ENCODE results near the gene SHH. TPM values are rescaled to one million over a fixed set of nuclear protein-coding genes. Genes with fewer than 3 reads are reported as not detected.

The SHH gene
- total and polyA plus RNA-seq, 12 donors, result not detected

GRCh38 chr7:155825336-155825735, 13.1 kb upstream of the SHH start:
- Histone ChIP-seq H3K36me3 (no peaks in the 10 kb centered on the region), H3K4me1 (no peaks in the 10 kb centered on the region), H3K27ac (no peak overlapping the region), H3K27me3 (peaks cover 0 to 61% (median 45%) of the 10 kb centered on the region in 7 donors), H3K9me3 (no peaks in the 10 kb centered on the region), H3K4me3 (no peak overlapping the region)
- intact Hi-C loops (cut with DNase I), result no loop called here
- no peak for TF ChIP-seq CTCF (IDR thresholded peaks at IDR 0.05)
- 35 to 52% methylated on average over 3 of the region's 3 CpGs for WGBS, 2 donors
- DNase-seq (no peak), ATAC-seq (no peak)

- no peak overlapping the region for H3K4me3 ChIP-seq
- no peaks in the 10 kb centered on the region for H3K9me3 ChIP-seq
- no peak for DNase-seq
- no peak for ATAC-seq
- 82 to 88% methylated on average over 17 of the region's 17 CpGs for WGBS, 2 donors
- no peak overlapping the region for H3K27ac ChIP-seq
- H3K36me3 ChIP-seq, result no peaks in the 10 kb centered on the region
- no peak for TF ChIP-seq CTCF (IDR thresholded peaks at IDR 0.05)
- intact Hi-C loops (cut with DNase I), result loop anchor here in 1 of 10 donors (5.0 kb wide), 1 partner anchor 648 kb away; no protein-coding TSS in a partner anchor
- no peaks in the 10 kb centered on the region for H3K4me1 ChIP-seq
- H3K27me3 ChIP-seq, result peaks cover 0 to 65% (median 47%) of the 10 kb centered on the region in 7 donors
Measured at GRCh38 chr7:155824227-155824886, 12.1 kb upstream of the SHH start.

GRCh38 chr7:155821851-155822250, 9.6 kb upstream of the SHH start:
- Histone ChIP-seq H3K36me3 (no peaks in the 10 kb centered on the region), H3K27ac (no peak overlapping the region), H3K4me3 (no peak overlapping the region), H3K9me3 (no peaks in the 10 kb centered on the region), H3K4me1 (no peaks in the 10 kb centered on the region), H3K27me3 (peaks cover 0 to 70% (median 52%) of the 10 kb centered on the region in 7 donors)
- intact Hi-C loops (cut with DNase I), result loop anchor here in 1 of 10 donors (5.0 kb wide), 1 partner anchor 650 kb away; no protein-coding TSS in a partner anchor
- ATAC-seq, result no peak
- 74 to 79% methylated on average over 11 of the region's 11 CpGs for WGBS, 2 donors
- no peak for TF ChIP-seq CTCF (IDR thresholded peaks at IDR 0.05)
- no peak for DNase-seq

- TF ChIP-seq CTCF (IDR thresholded peaks at IDR 0.05), result no peak
- DNase-seq (no peak), ATAC-seq (no peak)
- Histone ChIP-seq H3K27me3 (peaks cover 0 to 76% (median 60%) of the 10 kb centered on the region in 7 donors), H3K4me1 (no peaks in the 10 kb centered on the region), H3K9me3 (no peaks in the 10 kb centered on the region), H3K27ac (no peak overlapping the region), H3K36me3 (no peaks in the 10 kb centered on the region), H3K4me3 (no peak overlapping the region)
- WGBS, 2 donors, result 80 to 84% methylated on average over 13 of the region's 13 CpGs
- intact Hi-C loops (cut with DNase I), result loop anchor here in 1 of 10 donors (5.0 kb wide), 1 partner anchor 652 kb away; no protein-coding TSS in a partner anchor
Measured at GRCh38 chr7:155820788-155821187, 8.5 kb upstream of the SHH start.
